Measurements from ENCODE around the gene RTL10. TPM values are rescaled to one million over a fixed set of nuclear protein-coding genes. Genes with fewer than 3 reads are reported as not detected.
A peak's percentile ranks its signal among the peaks of the same experiment; 100 is the strongest.
"Not testable (repeated sequence)": the region's sequence is repeated elsewhere in the genome, so short reads cannot be mapped to it uniquely, and the experiment has no call there.

RTL10 gene
- polyA plus RNA-seq, 12 donors = 9.6 to 19.7 (median 12.1) TPM; not detected in 1

- DNase-seq = no peak
Observed at GRCh38 chr22:19846620-19847344, 7.9 kb downstream of the RTL10 start.

GRCh38 chr22:19845054-19845722, 9.5 kb downstream of the RTL10 start:
- DNase-seq = no peak

GRCh38 chr22:19844377-19845053, 10.2 kb downstream of the RTL10 start:
- DNase-seq = peak; percentile 26

GRCh38 chr22:19843857-19844376, 10.8 kb downstream of the RTL10 start:
- no peak for DNase-seq

- DNase-seq = no peak
Observed at GRCh38 chr22:19843107-19843856, 11.4 kb downstream of the RTL10 start.

- no peak for DNase-seq
Observed at GRCh38 chr22:19842393-19843106, 12.1 kb downstream of the RTL10 start.

- no peak for DNase-seq
Observed at GRCh38 chr22:19841641-19842392, 12.9 kb downstream of the RTL10 start.

GRCh38 chr22:19840955-19841640, 13.6 kb downstream of the RTL10 start:
- DNase-seq = no peak

GRCh38 chr22:19840059-19840458, 14.6 kb downstream of the RTL10 start:
- DNase-seq = no peak

GRCh38 chr22:19837915-19838314, 16.8 kb downstream of the RTL10 start:
- no peak for DNase-seq

- no peak for DNase-seq
Observed at GRCh38 chr22:19836512-19836911, 18.2 kb downstream of the RTL10 start.

GRCh38 chr22:19834599-19834998, 20.1 kb downstream of the RTL10 start:
- DNase-seq = no peak

- not testable (repeated sequence) for DNase-seq
Observed at GRCh38 chr22:19833327-19833726, 21.3 kb downstream of the RTL10 start.

- DNase-seq = no peak
Observed at GRCh38 chr22:19832476-19833108, 22.1 kb downstream of the RTL10 start.

GRCh38 chr22:19831979-19832378, 22.7 kb downstream of the RTL10 start:
- not testable (repeated sequence) for DNase-seq

GRCh38 chr22:19831016-19831415, 23.7 kb downstream of the RTL10 start:
- no peak for DNase-seq

GRCh38 chr22:19828035-19828401, 26.7 kb downstream of the RTL10 start:
- DNase-seq = no peak

- DNase-seq = no peak
Observed at GRCh38 chr22:19827341-19828034, 27.2 kb downstream of the RTL10 start.

- no peak for DNase-seq
Observed at GRCh38 chr22:19826619-19826950, 28.1 kb downstream of the RTL10 start.

All from muscle of arm (tissue), 12 donors.